ENCODE results near the gene PPARA.

Gene PPARA

GRCh38 chr22:46212195-46212594 lies 61.9 kb downstream of the PPARA start:
- Histone ChIP-seq H3K79me2 (ENCODE audit: control insufficient read depth, insufficient read depth, low read length, poor library complexity) (no peaks in the 10 kb centered on the region), H3K23ac (ENCODE audit: low read length) (no peak overlapping the region), H2BK5ac (ENCODE audit: low read depth, low read length, poor library complexity) (no peak overlapping the region), H3K4me2 (ENCODE audit: low read length) (no peak overlapping the region), H3K9ac (ENCODE audit: low read length) (no peak overlapping the region), H3K4ac (ENCODE audit: low read depth, low read length) (no peak overlapping the region), H3K27me3 (ENCODE audit: insufficient read depth, low read length) (no peaks in the 10 kb centered on the region), H2BK120ac (ENCODE audit: insufficient read depth, low read length, poor library complexity) (no peak overlapping the region), H3K4me1 (ENCODE audit: control insufficient read depth in 1 of 2, insufficient read depth in 2 of 2, low read length in 2 of 2) (no peaks in the 10 kb centered on the region), H2AFZ (ENCODE audit: insufficient read depth, low read length, poor library complexity) (no peak overlapping the region), H3K9me3 (ENCODE audit: insufficient read depth, low read depth, low read length) (peaks cover 13% of the 10 kb centered on the region), H4K8ac (ENCODE audit: low read depth, low read length) (no peak overlapping the region), H3K79me1 (ENCODE audit: low read length) (no peaks in the 10 kb centered on the region), H3K14ac (ENCODE audit: low read length) (no peak overlapping the region), H3K36me3 (ENCODE audit: control insufficient read depth in 1 of 2, insufficient read depth in 2 of 2, low read length in 2 of 2) (peaks cover 3 to 6% of the 10 kb centered on the region in 2 experiments), H3K18ac (ENCODE audit: low read length) (no peak overlapping the region), H3K4me3 (ENCODE audit: low read depth, low read length) (no peak overlapping the region), H2AK5ac (ENCODE audit: low read length) (no peak overlapping the region), H2BK12ac (ENCODE audit: low read length) (no peak overlapping the region), H4K91ac (ENCODE audit: low read depth, low read length) (no peak overlapping the region), H3K27ac (ENCODE audit: low read depth, low read length) (no peak overlapping the region), H4K12ac (ENCODE audit: low read depth, low read length) (no peak overlapping the region)
- DNase-seq: no peak
- no CpG with 5 or more reads among the region's 4 CpGs for WGBS (ENCODE audit: extremely low coverage, insufficient coverage, insufficient read length)

GRCh38 chr22:46213052-46213451 lies 62.7 kb downstream of the PPARA start:
- H3K27ac ChIP-seq (ENCODE audit: low read depth, low read length): no peak overlapping the region
- WGBS (ENCODE audit: extremely low coverage, insufficient coverage, insufficient read length): no CpG with 5 or more reads among the region's 4 CpGs
- no peak overlapping the region for H3K4me2 ChIP-seq (ENCODE audit: low read length)
- no peak overlapping the region for H2BK12ac ChIP-seq (ENCODE audit: low read length)
- no peak overlapping the region for H3K4me3 ChIP-seq (ENCODE audit: low read depth, low read length)
- H2BK120ac ChIP-seq (ENCODE audit: insufficient read depth, low read length, poor library complexity): no peak overlapping the region
- no peak overlapping the region for H3K14ac ChIP-seq (ENCODE audit: low read length)
- no peaks in the 10 kb centered on the region for H3K79me2 ChIP-seq (ENCODE audit: control insufficient read depth, insufficient read depth, low read length, poor library complexity)
- no peak for DNase-seq
- H2AK5ac ChIP-seq (ENCODE audit: low read length): no peak overlapping the region
- no peak overlapping the region for H3K18ac ChIP-seq (ENCODE audit: low read length)
- H3K79me1 ChIP-seq (ENCODE audit: low read length): no peaks in the 10 kb centered on the region
- no peak overlapping the region for H3K9ac ChIP-seq (ENCODE audit: low read length)
- H3K23ac ChIP-seq (ENCODE audit: low read length): no peak overlapping the region
- H2AFZ ChIP-seq (ENCODE audit: insufficient read depth, low read length, poor library complexity): no peak overlapping the region
- H3K9me3 ChIP-seq (ENCODE audit: insufficient read depth, low read depth, low read length): peaks cover 13% of the 10 kb centered on the region
- H3K36me3 ChIP-seq (ENCODE audit: control insufficient read depth in 1 of 2, insufficient read depth in 2 of 2, low read length in 2 of 2): peaks cover 5 to 6% of the 10 kb centered on the region in 2 experiments
- H4K91ac ChIP-seq (ENCODE audit: low read depth, low read length): no peak overlapping the region
- H4K12ac ChIP-seq (ENCODE audit: low read depth, low read length): no peak overlapping the region
- H3K27me3 ChIP-seq (ENCODE audit: insufficient read depth, low read length): no peaks in the 10 kb centered on the region
- H3K4me1 ChIP-seq (ENCODE audit: control insufficient read depth in 1 of 2, insufficient read depth in 2 of 2, low read length in 2 of 2): no peaks in the 10 kb centered on the region
- no peak overlapping the region for H2BK5ac ChIP-seq (ENCODE audit: low read depth, low read length, poor library complexity)
- H4K8ac ChIP-seq (ENCODE audit: low read depth, low read length): no peak overlapping the region
- H3K4ac ChIP-seq (ENCODE audit: low read depth, low read length): no peak overlapping the region

GRCh38 chr22:46214149-46214548 lies 63.8 kb downstream of the PPARA start:
- no peak for DNase-seq
- no peak overlapping the region for H4K12ac ChIP-seq (ENCODE audit: low read depth, low read length)
- no peak overlapping the region for H3K4me2 ChIP-seq (ENCODE audit: low read length)
- no peak overlapping the region for H3K18ac ChIP-seq (ENCODE audit: low read length)
- peaks cover 10% of the 10 kb centered on the region for H3K9me3 ChIP-seq (ENCODE audit: insufficient read depth, low read depth, low read length)
- H2AK5ac ChIP-seq (ENCODE audit: low read length): no peak overlapping the region
- H3K4me1 ChIP-seq (ENCODE audit: control insufficient read depth in 1 of 2, insufficient read depth in 2 of 2, low read length in 2 of 2): no peaks in the 10 kb centered on the region
- no peak overlapping the region for H3K4ac ChIP-seq (ENCODE audit: low read depth, low read length)
- no peaks in the 10 kb centered on the region for H3K79me2 ChIP-seq (ENCODE audit: control insufficient read depth, insufficient read depth, low read length, poor library complexity)
- no peak overlapping the region for H3K27ac ChIP-seq (ENCODE audit: low read depth, low read length)
- WGBS (ENCODE audit: extremely low coverage, insufficient coverage, insufficient read length): no CpG with 5 or more reads among the region's 29 CpGs
- H2BK12ac ChIP-seq (ENCODE audit: low read length): no peak overlapping the region
- H3K4me3 ChIP-seq (ENCODE audit: low read depth, low read length): no peak overlapping the region
- no peak overlapping the region for H4K91ac ChIP-seq (ENCODE audit: low read depth, low read length)
- H2BK5ac ChIP-seq (ENCODE audit: low read depth, low read length, poor library complexity): no peak overlapping the region
- H3K23ac ChIP-seq (ENCODE audit: low read length): no peak overlapping the region
- no peaks in the 10 kb centered on the region for H3K79me1 ChIP-seq (ENCODE audit: low read length)
- no peak overlapping the region for H3K9ac ChIP-seq (ENCODE audit: low read length)
- H3K36me3 ChIP-seq (ENCODE audit: control insufficient read depth in 1 of 2, insufficient read depth in 2 of 2, low read length in 2 of 2): peaks cover 6 to 7% of the 10 kb centered on the region in 2 experiments
- no peak overlapping the region for H2BK120ac ChIP-seq (ENCODE audit: insufficient read depth, low read length, poor library complexity)
- H3K27me3 ChIP-seq (ENCODE audit: insufficient read depth, low read length): no peaks in the 10 kb centered on the region
- H3K14ac ChIP-seq (ENCODE audit: low read length): no peak overlapping the region
- H2AFZ ChIP-seq (ENCODE audit: insufficient read depth, low read length, poor library complexity): no peak overlapping the region
- no peak overlapping the region for H4K8ac ChIP-seq (ENCODE audit: low read depth, low read length)

- peaks cover 6 to 7% of the 10 kb centered on the region in 2 experiments for H3K36me3 ChIP-seq (ENCODE audit: control insufficient read depth in 1 of 2, insufficient read depth in 2 of 2, low read length in 2 of 2)
- no peak overlapping the region for H3K4me3 ChIP-seq (ENCODE audit: low read depth, low read length)
- no peak overlapping the region for H3K27ac ChIP-seq (ENCODE audit: low read depth, low read length)
- no peak overlapping the region for H4K8ac ChIP-seq (ENCODE audit: low read depth, low read length)
- no peak overlapping the region for H2BK5ac ChIP-seq (ENCODE audit: low read depth, low read length, poor library complexity)
- H3K9me3 ChIP-seq (ENCODE audit: insufficient read depth, low read depth, low read length): peaks cover 9% of the 10 kb centered on the region
- 100% methylated on average over 14 of the region's 28 CpGs for WGBS (ENCODE audit: extremely low coverage, insufficient coverage, insufficient read length)
- H2BK120ac ChIP-seq (ENCODE audit: insufficient read depth, low read length, poor library complexity): no peak overlapping the region
- no peak overlapping the region for H2AK5ac ChIP-seq (ENCODE audit: low read length)
- no peak overlapping the region for H4K12ac ChIP-seq (ENCODE audit: low read depth, low read length)
- no peaks in the 10 kb centered on the region for H3K79me2 ChIP-seq (ENCODE audit: control insufficient read depth, insufficient read depth, low read length, poor library complexity)
- H2AFZ ChIP-seq (ENCODE audit: insufficient read depth, low read length, poor library complexity): no peak overlapping the region
- no peaks in the 10 kb centered on the region for H3K4me1 ChIP-seq (ENCODE audit: control insufficient read depth in 1 of 2, insufficient read depth in 2 of 2, low read length in 2 of 2)
- no peak overlapping the region for H3K18ac ChIP-seq (ENCODE audit: low read length)
- no peak overlapping the region for H3K9ac ChIP-seq (ENCODE audit: low read length)
- no peak overlapping the region for H3K4ac ChIP-seq (ENCODE audit: low read depth, low read length)
- H3K4me2 ChIP-seq (ENCODE audit: low read length): no peak overlapping the region
- no peaks in the 10 kb centered on the region for H3K27me3 ChIP-seq (ENCODE audit: insufficient read depth, low read length)
- H3K14ac ChIP-seq (ENCODE audit: low read length): no peak overlapping the region
- H2BK12ac ChIP-seq (ENCODE audit: low read length): no peak overlapping the region
- no peak for DNase-seq
- H3K23ac ChIP-seq (ENCODE audit: low read length): no peak overlapping the region
- H3K79me1 ChIP-seq (ENCODE audit: low read length): no peaks in the 10 kb centered on the region
- H4K91ac ChIP-seq (ENCODE audit: low read depth, low read length): no peak overlapping the region
These were observed 64.3 kb downstream of the PPARA start for GRCh38 chr22:46214616-46215015.

Measured in trophoblast cell (in vitro differentiated cells and primary cell).